Lower leg skin (tissue), 3 donors: ENCODE measurements around the gene GATA2.

Source experiments
- CTCF ChIP-seq, 3 donors: fragments of 450-650 bp; IDR thresholded peaks; one replicate each; pipeline ENCODE4 v1.5.1; 2016; ENCODE audit warnings: antibody characterized with exemption in 3 of 3, mild to moderate bottlenecking in 3 of 3, moderate library complexity in 2 of 3
- POLR2A ChIP-seq, 2 donors: fragments of 450-650 bp; IDR thresholded peaks; one replicate each; pipeline ENCODE4 v1.6.1; 2016 to 2017; ENCODE audit warnings: antibody characterized with exemption in 2 of 2, mild to moderate bottlenecking in 1 of 2, moderate library complexity in 1 of 2

DNA sequence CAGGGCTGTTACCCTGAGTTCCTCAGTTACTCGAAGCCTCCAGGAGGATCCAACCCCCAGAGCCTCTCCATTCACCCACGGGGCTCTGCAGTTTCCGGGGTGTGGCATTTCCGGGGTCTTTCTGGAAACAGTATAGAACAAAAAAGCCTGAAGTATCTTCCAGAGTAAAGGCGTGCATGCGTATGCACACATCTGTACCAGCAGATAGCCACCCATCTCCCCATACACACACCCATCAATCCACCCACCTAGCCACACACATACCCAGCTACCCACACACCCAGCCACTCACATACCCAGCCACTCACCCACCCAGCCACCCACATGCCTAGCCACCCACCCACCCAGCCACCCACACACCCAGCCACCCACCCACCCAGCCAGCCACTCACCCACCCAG lies 23.4 kb downstream of the GATA2 start:
- TF ChIP-seq POLR2A (IDR thresholded peaks at IDR 0.05) = no peak
- no peak for TF ChIP-seq CTCF (IDR thresholded peaks at IDR 0.05)
